Spleen (tissue), 7 donors: ENCODE data around the gene CDK5R1.

Experiments used
- POLR2A ChIP-seq, 3 donors: fragments of 450-650 bp; IDR thresholded peaks; one replicate each; pipeline ENCODE4 v1.5.1; 2017; ENCODE audit warnings: antibody characterized with exemption in 3 of 3, mild to moderate bottlenecking in 1 of 3
- POLR2AphosphoS5 ChIP-seq, 3 donors: sonication (generic); formaldehyde crosslinking; IDR thresholded peaks; one replicate each; pipeline ENCODE4 v1.5.1; 2017; ENCODE audit warnings: antibody characterized with exemption in 3 of 3
- TF ChIP-seq, protein P1 (sequence below), 11 experiments: fragments of 200-600 bp in 7 of 11; fragments of 450-650 bp in 4 of 11; sonication (generic) in 4 of 11; IDR thresholded peaks in 8 of 11; conservative IDR thresholded peaks in 3 of 11; 1 replicate in 7 of 11; 2 replicates in 4 of 11; pipeline versions ENCODE4 v1.4.0 to v1.8.0; 2016 to 2021; ENCODE audit warnings: antibody characterized with exemption in 11 of 11, inconsistent platforms in 4 of 11, mild to moderate bottlenecking in 1 of 11
- donor health status: DM: no; HTN: no; CAD: no; lungs with moderate emphysema.
- donor health status: DM: no; HTN: no; CAD: no.
- donor health status: DM: no; HTN: no; CAD: no.

DNA sequence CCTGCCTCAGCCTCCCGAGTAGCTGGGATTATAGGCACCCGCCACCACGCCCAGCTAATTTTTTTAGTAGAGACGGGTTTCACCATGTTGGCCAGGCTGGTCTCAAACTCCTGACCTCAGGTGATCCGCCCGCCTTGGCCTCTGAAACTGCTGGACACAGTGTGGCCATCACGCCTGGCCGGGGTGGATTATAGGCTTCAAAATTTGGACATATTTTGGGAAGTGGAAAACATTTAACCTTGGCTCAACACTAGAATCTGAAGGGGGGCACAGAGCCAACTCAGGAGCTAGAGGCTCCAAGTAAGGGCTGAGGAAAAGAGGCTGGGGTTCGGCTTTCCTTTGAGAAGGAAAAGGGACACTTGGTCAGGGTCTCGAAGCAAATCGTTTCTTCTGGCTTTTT, 2.2 kb upstream of the CDK5R1 start:
- TF ChIP-seq, protein P1, sequence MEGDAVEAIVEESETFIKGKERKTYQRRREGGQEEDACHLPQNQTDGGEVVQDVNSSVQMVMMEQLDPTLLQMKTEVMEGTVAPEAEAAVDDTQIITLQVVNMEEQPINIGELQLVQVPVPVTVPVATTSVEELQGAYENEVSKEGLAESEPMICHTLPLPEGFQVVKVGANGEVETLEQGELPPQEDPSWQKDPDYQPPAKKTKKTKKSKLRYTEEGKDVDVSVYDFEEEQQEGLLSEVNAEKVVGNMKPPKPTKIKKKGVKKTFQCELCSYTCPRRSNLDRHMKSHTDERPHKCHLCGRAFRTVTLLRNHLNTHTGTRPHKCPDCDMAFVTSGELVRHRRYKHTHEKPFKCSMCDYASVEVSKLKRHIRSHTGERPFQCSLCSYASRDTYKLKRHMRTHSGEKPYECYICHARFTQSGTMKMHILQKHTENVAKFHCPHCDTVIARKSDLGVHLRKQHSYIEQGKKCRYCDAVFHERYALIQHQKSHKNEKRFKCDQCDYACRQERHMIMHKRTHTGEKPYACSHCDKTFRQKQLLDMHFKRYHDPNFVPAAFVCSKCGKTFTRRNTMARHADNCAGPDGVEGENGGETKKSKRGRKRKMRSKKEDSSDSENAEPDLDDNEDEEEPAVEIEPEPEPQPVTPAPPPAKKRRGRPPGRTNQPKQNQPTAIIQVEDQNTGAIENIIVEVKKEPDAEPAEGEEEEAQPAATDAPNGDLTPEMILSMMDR (IDR thresholded peaks at IDR 0.05 in 8 of 11, conservative IDR thresholded peaks at IDR 0.05 in 3 of 11), result no peak
- TF ChIP-seq POLR2AphosphoS5 (IDR thresholded peaks at IDR 0.05) (no peak), POLR2A (IDR thresholded peaks at IDR 0.05) (no peak)
